Fibroblast of pulmonary artery (primary cell): ENCODE data around the gene POFUT2.
A peak's percentile ranks its signal among the peaks of the same experiment; 100 is the strongest.

ENCODE experiments used
- DNase-seq: peaks from one replicate; pipeline ENCODE4 v3.0.0-alpha.2; 2010; ENCODE audit warnings: low read depth
- H3K4me3 ChIP-seq: replicated peaks from 2 replicates; pipeline ENCODE4 v1.5.1; 2011; ENCODE audit warnings: low read depth, mild to moderate bottlenecking, control low read depth, low read length, moderate library complexity
- CTCF ChIP-seq: IDR thresholded peaks from 2 replicates; pipeline ENCODE4 v1.5.1; 2011; ENCODE audit warnings: mild to moderate bottlenecking, control low read depth, low read length, inconsistent platforms; ENCODE audit errors: missing control alignments

POFUT2 gene

GRCh38 chr21:45303751-45304475 is 16.2 kb upstream of the POFUT2 start:
- TF ChIP-seq CTCF: no peak
- DNase-seq: no peak
- H3K4me3 ChIP-seq: no peak overlapping the region

GRCh38 chr21:45303091-45303615 is 15.5 kb upstream of the POFUT2 start:
- no peak for TF ChIP-seq CTCF
- DNase-seq: no peak
- no peak overlapping the region for H3K4me3 ChIP-seq

- peak; percentile 70 for DNase-seq
- no peak for TF ChIP-seq CTCF
- H3K4me3 ChIP-seq: no peak overlapping the region
Measured at GRCh38 chr21:45302082-45303061, 14.7 kb upstream of the POFUT2 start.

GRCh38 chr21:45301521-45302081 is 13.9 kb upstream of the POFUT2 start:
- DNase-seq: no peak
- no peak for TF ChIP-seq CTCF
- no peak overlapping the region for H3K4me3 ChIP-seq

- no peak for DNase-seq
- no peak for TF ChIP-seq CTCF
Measured at GRCh38 chr21:45300786-45301520, 13.3 kb upstream of the POFUT2 start.

More at GRCh38 chr21:45300786-45301520, 13.3 kb upstream of the POFUT2 start:
- H3K4me3 ChIP-seq: no peak overlapping the region
